H1 (cell line): ENCODE results near the gene ZMIZ1. TPM values are rescaled to one million over a fixed set of nuclear protein-coding genes. Genes with fewer than 3 reads are reported as not detected.

ENCODE experiments used
- CTCF ChIA-PET: fragments of 300-600 bp; sonication (Branson Sonifier 250); formaldehyde crosslinking; loops from one replicate; lab custom pipeline; 2021; ENCODE audit not compliant: partially characterized antibody; lab: Charles Lee
- POLR2A ChIA-PET: fragments of 300-600 bp; sonication (Branson Sonifier 250); formaldehyde crosslinking; loops from one replicate; lab custom pipeline; 2021; ENCODE audit warnings: inconsistent platforms; ENCODE audit not compliant: partially characterized antibody; lab: Charles Lee
- DNase-seq, 2 experiments: peaks; one replicate each; pipeline versions ENCODE4 v3.0.0 to v3.0.0-alpha.2; 2010 to 2022; ENCODE audit warnings: low spot score in 2 of 2, low read depth in 1 of 2, mixed read lengths in 1 of 2
- FAIRE-seq: peaks from 2 replicates; lab custom pipeline; 2011; peaks lifted over from hg19 to GRCh38; lab: Jason Lieb, UNC
- H2AFZ ChIP-seq: 2 replicates; pipeline ENCODE4 v1.8.1; 2012; ENCODE audit warnings: low read length, inconsistent platforms
- H2AK5ac ChIP-seq: 2 replicates; pipeline ENCODE4 v1.6.1; 2013; ENCODE audit warnings: low read depth, low read length
- H2BK120ac ChIP-seq: replicated peaks from 2 replicates; pipeline ENCODE3; 2013; ENCODE audit warnings: low read depth, low read length, inconsistent platforms
- H2BK12ac ChIP-seq: 2 replicates; pipeline ENCODE4 v1.6.1; 2013; ENCODE audit warnings: low read depth, low read length
- H2BK15ac ChIP-seq: 2 replicates; pipeline ENCODE4 v1.6.1; 2013; ENCODE audit warnings: low read length
- H2BK20ac ChIP-seq: 2 replicates; pipeline ENCODE4 v1.6.1; 2013; ENCODE audit warnings: low read length
- H2BK5ac ChIP-seq: 2 replicates; pipeline ENCODE4 v1.6.1; 2013; ENCODE audit warnings: low read depth, low read length
- H3K14ac ChIP-seq: 2 replicates; pipeline ENCODE4 v1.6.1; 2013; ENCODE audit warnings: inconsistent platforms; ENCODE audit not compliant: insufficient read length
- H3K18ac ChIP-seq: 2 replicates; pipeline ENCODE4 v1.6.1; 2013; ENCODE audit warnings: low read length; ENCODE audit errors: extremely low read depth
- H3K23ac ChIP-seq: 2 replicates; pipeline ENCODE4 v1.6.1; 2013; ENCODE audit warnings: inconsistent platforms; ENCODE audit not compliant: insufficient read length
- H3K23me2 ChIP-seq: 2 replicates; pipeline ENCODE4 v1.6.1; 2013; ENCODE audit warnings: low read depth, low read length
- H3K27ac ChIP-seq: 2 replicates; pipeline ENCODE4 v1.6.1; 2011; ENCODE audit warnings: low read depth, low read length, inconsistent platforms
- H3K27me3 ChIP-seq, 4 experiments: replicated peaks in 1 of 4; 1 replicate in 1 of 4; 2 replicates in 3 of 4; pipeline versions ENCODE4 v1.6.1 to v1.8.1; 2011 to 2013; ENCODE audit warnings: low read length in 3 of 4, mild to moderate bottlenecking in 3 of 4, inconsistent platforms in 2 of 4, mixed read lengths in 2 of 4, moderate library complexity in 1 of 4; ENCODE audit not compliant: control insufficient read depth in 3 of 4, insufficient read depth in 3 of 4; ENCODE audit errors: extremely low read depth in 1 of 4
- H3K36me3 ChIP-seq, 4 experiments: 2 replicates each; pipeline versions ENCODE4 v1.6.1 to v1.8.1; 2011 to 2013; ENCODE audit warnings: mild to moderate bottlenecking in 4 of 4, low read length in 3 of 4, moderate library complexity in 2 of 4, control low read depth in 1 of 4, inconsistent platforms in 1 of 4; ENCODE audit not compliant: insufficient read depth in 4 of 4, control insufficient read depth in 2 of 4
- H3K4ac ChIP-seq: replicated peaks from 2 replicates; pipeline ENCODE3; 2013; ENCODE audit warnings: low read length, low read depth, mixed read lengths, inconsistent platforms; ENCODE audit not compliant: insufficient read length
- H3K4me1 ChIP-seq, 4 experiments: replicated peaks in 1 of 4; 1 replicate in 1 of 4; 2 replicates in 3 of 4; pipeline versions ENCODE4 v1.6.1 to v1.8.1; 2011 to 2013; ENCODE audit warnings: low read length in 3 of 4, inconsistent platforms in 2 of 4, mixed read lengths in 1 of 4; ENCODE audit not compliant: insufficient read depth in 4 of 4, control insufficient read depth in 3 of 4
- H3K4me2 ChIP-seq, 2 experiments: 2 replicates each; pipeline versions ENCODE4 v1.6.1 to v1.8.1; 2011 to 2013; ENCODE audit warnings: low read depth in 2 of 2, low read length in 2 of 2, control low read depth in 1 of 2, inconsistent platforms in 1 of 2, mild to moderate bottlenecking in 1 of 2; ENCODE audit not compliant: insufficient read depth in 1 of 2
- H3K4me3 ChIP-seq, 4 experiments: fragments of 200-600, 300-600 bp in 1 of 4; sonication (generic), shearing (Covaris generic), sonication (Bioruptor Twin) in 1 of 4; 2 replicates each; pipeline versions ENCODE4 v1.5.1 to v1.8.1; 2011 to 2016; ENCODE audit warnings: low read length in 4 of 4, low read depth in 3 of 4, control low read depth in 2 of 4, inconsistent platforms in 2 of 4, mild to moderate bottlenecking in 2 of 4, mixed read lengths in 1 of 4, moderate library complexity in 1 of 4; ENCODE audit not compliant: insufficient read depth in 2 of 4; ENCODE audit errors: extremely low read depth in 1 of 4
- H3K56ac ChIP-seq: replicated peaks from 2 replicates; pipeline ENCODE3; 2013; ENCODE audit warnings: low read depth, mild to moderate bottlenecking, mixed read lengths, low read length, inconsistent platforms; ENCODE audit not compliant: insufficient read length
- H3K79me1 ChIP-seq: 2 replicates; pipeline ENCODE4 v1.6.1; 2013; ENCODE audit warnings: low read depth, low read length, control low read depth
- H3K79me2 ChIP-seq, 2 experiments: 2 replicates each; pipeline versions ENCODE4 v1.6.1 to v1.8.1; 2012 to 2013; ENCODE audit warnings: low read length in 2 of 2, mild to moderate bottlenecking in 2 of 2, inconsistent platforms in 1 of 2; ENCODE audit not compliant: insufficient read depth in 2 of 2, control insufficient read depth in 1 of 2
- H3K9ac ChIP-seq, 4 experiments: replicated peaks in 1 of 4; 1 replicate in 1 of 4; 2 replicates in 3 of 4; pipeline versions ENCODE4 v1.6.1 to v1.8.1; 2011 to 2013; ENCODE audit warnings: low read depth in 3 of 4, low read length in 3 of 4, control low read depth in 2 of 4, mild to moderate bottlenecking in 2 of 4, moderate library complexity in 2 of 4, inconsistent platforms in 1 of 4; ENCODE audit errors: extremely low read depth in 1 of 4
- H3K9me3 ChIP-seq, 2 experiments: 2 replicates each; pipeline versions ENCODE4 v1.6.1 to v1.8.1; 2012 to 2013; ENCODE audit warnings: mild to moderate bottlenecking in 2 of 2, moderate library complexity in 2 of 2, control low read depth in 1 of 2, inconsistent platforms in 1 of 2, low read depth in 1 of 2, low read length in 1 of 2, mixed read lengths in 1 of 2; ENCODE audit not compliant: insufficient read depth in 2 of 2
- H4K20me1 ChIP-seq, 2 experiments: replicated peaks in 1 of 2; 2 replicates each; pipeline versions ENCODE3 to v1.8.1; 2011 to 2013; ENCODE audit warnings: inconsistent platforms in 2 of 2, low read length in 2 of 2, mild to moderate bottlenecking in 1 of 2; ENCODE audit not compliant: insufficient read depth in 2 of 2, control insufficient read depth in 1 of 2
- H4K5ac ChIP-seq: 2 replicates; pipeline ENCODE4 v1.6.1; 2013; ENCODE audit warnings: low read length, low read depth, mixed read lengths, inconsistent platforms; ENCODE audit not compliant: insufficient read length
- H4K8ac ChIP-seq: 2 replicates; pipeline ENCODE4 v1.8.0; 2013; ENCODE audit warnings: mild to moderate bottlenecking, moderate library complexity, low read length, inconsistent platforms; ENCODE audit not compliant: insufficient read depth; ENCODE audit errors: extremely low read depth
- H4K91ac ChIP-seq: replicated peaks from 2 replicates; pipeline ENCODE3; 2013; ENCODE audit warnings: low read length, mixed read lengths, inconsistent platforms; ENCODE audit not compliant: insufficient read length
- BACH1 ChIP-seq: IDR thresholded peaks from 2 replicates; pipeline ENCODE4 v1.6.1; 2012; ENCODE audit warnings: low read length, improper control_type of control experiment
- BRCA1 ChIP-seq: IDR thresholded peaks from 2 replicates; pipeline ENCODE4 v1.6.1; 2012; ENCODE audit warnings: low read depth, low read length, improper control_type of control experiment
- CBX5 ChIP-seq: fragments of 300-800, 300-1000 bp; sonication (generic); IDR thresholded peaks from 2 replicates; pipeline ENCODE4 v1.7.1; 2016; ENCODE audit warnings: antibody characterized with exemption, low read length, low read depth
- GTF2F1 ChIP-seq: IDR thresholded peaks from 2 replicates; pipeline ENCODE4 v1.6.1; 2012; ENCODE audit warnings: low read depth, low read length, improper control_type of control experiment, borderline replicate concordance
- JUND ChIP-seq: IDR thresholded peaks from 2 replicates; pipeline ENCODE4 v1.6.1; 2011; ENCODE audit warnings: mild to moderate bottlenecking, improper control_type of control experiment, low read length
- KDM1A ChIP-seq: fragments of 200-600, 300-600 bp; sonication (generic); IDR thresholded peaks from 2 replicates; pipeline ENCODE4 v1.7.1; 2016; ENCODE audit warnings: mild to moderate bottlenecking, low read length, borderline replicate concordance
- KDM5A ChIP-seq: fragments of 200-600 bp; IDR thresholded peaks from 2 replicates; pipeline ENCODE4 v1.7.1; 2012; ENCODE audit warnings: mild to moderate bottlenecking, low read length, inconsistent platforms, mixed read lengths
- POLR2AphosphoS5 ChIP-seq: IDR thresholded peaks from 2 replicates; pipeline ENCODE4 v1.6.1; 2011; ENCODE audit warnings: low read depth, low read length
- POU5F1 ChIP-seq: IDR thresholded peaks from 2 replicates; pipeline ENCODE4 v1.6.1; 2011; ENCODE audit warnings: low read depth, mild to moderate bottlenecking, low read length, moderate library complexity
- RBBP5 ChIP-seq: IDR thresholded peaks from 2 replicates; pipeline ENCODE4 v1.7.1; 2012; ENCODE audit warnings: low read depth, mild to moderate bottlenecking, inconsistent platforms, low read length, moderate library complexity, borderline replicate concordance
- SAP30 ChIP-seq: fragments of 300-600 bp; sonication (generic); IDR thresholded peaks from 2 replicates; pipeline ENCODE4 v1.7.1; 2012; ENCODE audit warnings: low read length, moderate library complexity, mild to moderate bottlenecking, inconsistent platforms; ENCODE audit not compliant: insufficient read depth, insufficient replicate concordance
- SUZ12 ChIP-seq: fragments of 200-600 bp; sonication (generic); IDR thresholded peaks from 2 replicates; pipeline ENCODE4 v1.6.1; 2012; ENCODE audit warnings: mild to moderate bottlenecking, inconsistent platforms, low read length, moderate library complexity, mixed read lengths
- ZNF274 ChIP-seq: IDR thresholded peaks from 2 replicates; pipeline ENCODE4 v1.7.0; 2012; ENCODE audit warnings: low read length, borderline replicate concordance; ENCODE audit errors: extremely low read depth
- WGBS, 2 experiments: shearing (Covaris generic) in 1 of 2; methylation state at CpG; one replicate each; pipeline versions ENCODE4 v1.1.6 to v1.1.7; 2013 to 2015; ENCODE audit warnings: low lambda C conversion rate in 2 of 2, mixed read lengths in 2 of 2, inconsistent platforms in 1 of 2, low coverage in 1 of 2, missing lambda C conversion rate in 1 of 2; ENCODE audit not compliant: insufficient replicate concordance in 2 of 2, insufficient coverage in 1 of 2, insufficient read length in 1 of 2; ENCODE audit errors: extremely low coverage in 1 of 2, missing lambda C conversion rate in 1 of 2; 5-methylcytosine and 5-hydroxymethylcytosine counted together
- polyA plus RNA-seq, 7 experiments: library from polyadenylated mRNA; depleted of rRNA in 3 of 7; stranded (reverse) in 5 of 7; unstranded in 2 of 7; fragments of >200 nt in 5 of 7; fragments of 200-250 nt in 2 of 7; gene quantifications; 1 replicate in 5 of 7; 2 replicates in 1 of 7; 4 replicates in 1 of 7; pipeline versions ENCODE4 v1.2.1 to v1.2.3, GENCODE V29; 2011 to 2013; ENCODE audit warnings: missing spikeins in 2 of 7, mixed read lengths in 2 of 7
- total RNA-seq: library from RNA; stranded (reverse); fragmentation: NEBNext Ultra II Directional; extraction: Animal tissue kit (Norgen Biotek cat#: 25700); gene quantifications from 2 replicates; pipeline ENCODE4 v1.2.1, GENCODE V29; 2021

Gene ZMIZ1
- total and polyA plus RNA-seq, 2 of the 8 experiments (the other 6 are each of a cell fraction or from before 2014, with no cell fraction given) = 8.1 to 28.0 TPM

DNA sequence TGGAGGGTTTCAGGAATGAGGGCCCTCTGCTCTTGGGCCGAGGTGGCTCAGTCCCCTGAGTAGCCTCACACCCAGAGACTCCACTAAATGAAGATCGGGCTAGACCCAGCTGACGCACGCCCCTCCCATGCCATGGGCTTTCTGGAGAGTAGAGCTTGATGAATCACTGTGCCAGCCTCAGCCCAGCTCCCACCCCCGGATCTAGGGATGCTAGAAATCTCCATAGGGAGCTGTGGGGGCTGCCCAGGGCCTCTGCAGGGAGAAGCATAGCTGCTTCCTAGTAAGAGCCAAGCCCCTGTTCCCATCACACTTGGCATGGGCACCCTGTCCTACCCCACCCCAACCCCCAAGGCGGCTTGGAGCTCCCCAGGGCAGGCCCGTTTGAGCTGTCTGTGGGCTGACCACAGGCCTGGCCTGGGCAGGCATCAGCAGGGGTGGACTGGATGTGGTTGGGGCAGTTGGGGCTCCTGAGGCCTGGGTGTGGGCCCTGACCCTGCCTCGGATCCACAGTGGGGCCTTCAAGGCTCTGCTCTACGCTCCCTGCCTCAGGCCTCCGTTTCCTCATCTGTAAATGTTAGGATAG lies 121.2 kb downstream of the ZMIZ1 start:
- Histone ChIP-seq H4K8ac (no peak overlapping the region), H3K14ac (no peak overlapping the region), H3K27ac (no peak overlapping the region), H3K4me3 (no peak overlapping the region), H2BK20ac (no peak overlapping the region), H4K91ac (no peak overlapping the region), H3K79me2 (no peaks in the 10 kb centered on the region), H3K23me2 (no peaks in the 10 kb centered on the region), H2AFZ (no peak overlapping the region), H2BK5ac (no peak overlapping the region), H3K4ac (no peak overlapping the region), H2AK5ac (no peak overlapping the region), H3K23ac (no peak overlapping the region), H2BK15ac (no peak overlapping the region), H3K4me2 (no peak overlapping the region), H3K9me3 (no peaks in the 10 kb centered on the region), H4K5ac (no peak overlapping the region), H3K9ac (no peak overlapping the region), H3K27me3 (no peaks in the 10 kb centered on the region), H4K20me1 (peaks cover 0 to 16% of the 10 kb centered on the region in 2 experiments), H2BK12ac (no peak overlapping the region), H3K79me1 (peaks cover 3% of the 10 kb centered on the region; the same call in 1 of the 2 replicates), H3K4me1 (peaks cover 0 to 14% (median 6%) of the 10 kb centered on the region in 4 experiments; a peak in 6 of 7 replicates), H3K18ac (no peak overlapping the region), H2BK120ac (no peak overlapping the region), H3K36me3 (no peaks in the 10 kb centered on the region; a peak in 1 of 8 replicates), H3K56ac (no peak overlapping the region)
- FAIRE-seq (no peak), DNase-seq (no peak)
- no peak for TF ChIP-seq KDM1A
- TF ChIP-seq POU5F1 = no peak
- no peak for TF ChIP-seq JUND
- no peak for TF ChIP-seq RBBP5
- no peak for TF ChIP-seq POLR2AphosphoS5
- no peak for TF ChIP-seq BACH1
- no peak for TF ChIP-seq BRCA1
- TF ChIP-seq ZNF274 = no peak
- TF ChIP-seq GTF2F1 = no peak
- TF ChIP-seq SUZ12 = no peak
- no peak for TF ChIP-seq KDM5A
- TF ChIP-seq SAP30 = no peak
- TF ChIP-seq CBX5 = no peak
- ChIA-PET CTCF (interaction anchor here (0.9 to 14.8 kb wide), 9 partner anchors 20 to 338 kb away, joined by 3 to 396 read pairs (median 3); no protein-coding TSS in a partner anchor), POLR2A (interaction anchor here (0.6 to 1.1 kb wide), 2 partner anchors 33 to 373 kb away, joined by 3 read pairs; no protein-coding TSS in a partner anchor)
- 88% methylated on average over 10 of the region's 10 CpGs; no CpG with 5 or more reads in 1 of the 2 experiments for WGBS, 2 experiments
